T-helper 1 cell treated with Interleukin-12 subunit alpha and Interleukin-12 subunit beta and Interleukin-4 antibody, amounts not matched to agents 30 μg/mL and 1 μg/mL, for 36 hours (primary cell): ENCODE data around the gene CHST12.
"Not testable (repeated sequence)": the region's sequence is repeated elsewhere in the genome, so short reads cannot be mapped to it uniquely, and the experiment has no call there.

Experiments
- H3K27ac Mint-ChIP-seq: one replicate; pipeline ENCODE4 v1.8.0; 2021; ENCODE audit warnings: mild to moderate bottlenecking, mixed read lengths
- H3K27me3 Mint-ChIP-seq: one replicate; pipeline ENCODE4 v1.8.0; 2021; ENCODE audit warnings: low read depth, mixed read lengths
- H3K36me3 Mint-ChIP-seq: one replicate; pipeline ENCODE4 v1.8.0; 2021; ENCODE audit warnings: low read depth, mixed read lengths
- H3K4me1 Mint-ChIP-seq: one replicate; pipeline ENCODE4 v1.8.0; 2021; ENCODE audit warnings: low read depth, mixed read lengths
- H3K4me3 Mint-ChIP-seq: one replicate; pipeline ENCODE4 v1.8.0; 2021; ENCODE audit warnings: mild to moderate bottlenecking, moderate library complexity, mixed read lengths
- H3K9me3 Mint-ChIP-seq: one replicate; pipeline ENCODE4 v1.8.0; 2021; ENCODE audit warnings: mixed read lengths

Gene CHST12

DNA sequence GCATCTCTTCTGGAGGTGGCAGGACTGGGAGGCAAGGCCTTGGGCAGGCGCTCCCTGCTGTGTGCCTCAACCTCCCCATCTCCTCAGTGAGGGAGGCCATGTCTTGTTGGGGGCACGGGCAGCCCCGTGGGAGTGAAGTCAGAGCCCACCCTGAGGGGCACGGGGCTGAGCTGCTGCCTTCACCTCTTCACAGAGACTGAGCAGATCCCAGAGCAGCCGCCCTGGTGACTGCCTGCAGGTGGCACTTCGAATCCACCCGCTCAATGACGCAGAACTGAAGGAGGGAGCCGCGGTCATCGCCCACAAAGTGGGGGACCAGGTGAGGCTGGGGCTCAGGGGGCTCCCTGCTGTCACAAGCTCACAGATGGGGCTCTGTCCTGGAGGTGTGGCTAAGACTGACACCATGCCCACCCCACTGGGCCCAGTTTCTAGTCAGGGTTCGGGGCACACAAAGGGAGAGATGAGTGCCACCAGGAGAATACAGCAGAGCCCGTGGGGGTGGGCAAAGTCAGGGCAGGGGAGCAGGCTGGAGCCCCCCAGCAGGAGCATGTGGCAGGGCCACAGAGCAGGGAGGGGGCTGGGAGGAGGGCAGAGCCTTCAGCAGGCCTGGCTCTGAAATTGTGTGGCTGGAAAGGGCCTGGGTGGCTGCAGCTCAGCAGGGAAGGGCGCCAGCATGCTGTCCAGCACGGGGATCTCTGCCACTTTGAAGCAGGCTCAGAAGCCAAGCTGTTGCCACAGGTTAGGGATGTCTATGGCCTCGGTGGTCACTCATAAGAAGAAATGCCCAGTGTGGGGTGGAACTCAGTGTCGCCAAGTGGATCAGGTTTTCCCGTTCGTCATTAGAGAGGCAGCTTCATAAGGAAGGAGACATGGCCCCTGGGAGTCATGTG is 18.8 kb upstream of the CHST12 start:
- Mint-ChIP-seq H3K4me3 (no peak overlapping the region), H3K27me3 (no peaks in the 10 kb centered on the region), H3K4me1 (no peaks in the 10 kb centered on the region), H3K27ac (no peak overlapping the region), H3K36me3 (peaks cover 18% of the 10 kb centered on the region), H3K9me3 (no peaks in the 10 kb centered on the region)

GRCh38 chr7:2386122-2386521 is 17.3 kb upstream of the CHST12 start:
- H3K36me3 Mint-ChIP-seq, H3K4me3 Mint-ChIP-seq, H3K4me1 Mint-ChIP-seq, H3K27ac Mint-ChIP-seq, H3K9me3 Mint-ChIP-seq, H3K27me3 Mint-ChIP-seq: not testable (repeated sequence)

- no peaks in the 10 kb centered on the region for H3K36me3 Mint-ChIP-seq
- H3K27me3 Mint-ChIP-seq = no peaks in the 10 kb centered on the region
- H3K27ac Mint-ChIP-seq = no peak overlapping the region
- no peaks in the 10 kb centered on the region for H3K9me3 Mint-ChIP-seq
- H3K4me1 Mint-ChIP-seq = no peaks in the 10 kb centered on the region
- no peak overlapping the region for H3K4me3 Mint-ChIP-seq
Observed at GRCh38 chr7:2386964-2387669, 16.3 kb upstream of the CHST12 start.

- H3K27ac Mint-ChIP-seq = no peak overlapping the region
- no peaks in the 10 kb centered on the region for H3K27me3 Mint-ChIP-seq
- peaks cover 2% of the 10 kb centered on the region for H3K4me1 Mint-ChIP-seq
- H3K36me3 Mint-ChIP-seq = no peaks in the 10 kb centered on the region
- H3K9me3 Mint-ChIP-seq = no peaks in the 10 kb centered on the region
- H3K4me3 Mint-ChIP-seq = no peak overlapping the region
Observed at GRCh38 chr7:2387897-2388636, 15.3 kb upstream of the CHST12 start.

DNA sequence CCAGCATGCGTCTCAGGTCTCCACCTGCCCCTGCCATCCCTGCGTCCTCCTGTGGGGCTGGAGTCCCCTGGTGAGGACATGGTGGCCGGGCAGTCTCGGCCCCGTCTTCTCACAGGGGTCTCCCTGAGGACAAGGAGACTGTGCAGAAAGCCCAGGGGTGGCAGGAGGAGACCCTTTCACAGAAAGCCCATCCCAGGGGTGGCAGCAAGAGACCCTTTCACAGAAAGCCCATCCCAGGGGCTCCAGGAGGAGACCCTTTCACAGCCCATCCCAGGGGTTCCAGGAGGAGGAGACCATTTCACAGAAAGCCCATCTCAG is 14.8 kb upstream of the CHST12 start:
- H3K27me3 Mint-ChIP-seq = no peaks in the 10 kb centered on the region
- no peaks in the 10 kb centered on the region for H3K9me3 Mint-ChIP-seq
- no peak overlapping the region for H3K27ac Mint-ChIP-seq
- H3K36me3 Mint-ChIP-seq = no peaks in the 10 kb centered on the region
- H3K4me1 Mint-ChIP-seq = peaks cover 2% of the 10 kb centered on the region
- H3K4me3 Mint-ChIP-seq = no peak overlapping the region

GRCh38 chr7:2390020-2390816 is 13.2 kb upstream of the CHST12 start:
- H3K27ac Mint-ChIP-seq, H3K36me3 Mint-ChIP-seq, H3K4me3 Mint-ChIP-seq: not testable (repeated sequence)

DNA sequence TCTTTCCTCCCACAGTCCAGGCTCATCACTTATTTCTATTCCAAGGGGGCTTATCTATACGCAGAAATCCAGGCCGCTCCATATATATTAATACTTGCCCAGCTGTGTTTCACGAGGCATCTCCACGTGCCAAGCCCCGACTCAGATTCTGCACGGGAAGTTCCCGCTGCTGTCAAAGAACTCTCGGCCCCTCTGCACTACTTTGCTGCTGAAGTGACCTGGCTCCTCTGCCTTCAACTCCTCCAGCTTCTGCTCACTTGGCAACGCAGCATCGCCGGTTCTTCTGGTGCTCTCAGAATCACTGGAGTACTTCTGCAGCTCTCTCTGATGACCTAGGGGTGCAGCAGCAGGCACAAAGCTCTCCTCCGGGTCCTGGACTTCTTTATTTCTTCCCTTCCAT is 9.7 kb upstream of the CHST12 start:
- peaks cover 3% of the 10 kb centered on the region for H3K36me3 Mint-ChIP-seq
- H3K9me3 Mint-ChIP-seq = no peaks in the 10 kb centered on the region
- H3K27ac Mint-ChIP-seq = no peak overlapping the region
- no peaks in the 10 kb centered on the region for H3K27me3 Mint-ChIP-seq
- H3K4me3 Mint-ChIP-seq = no peak overlapping the region
- peaks cover 6% of the 10 kb centered on the region for H3K4me1 Mint-ChIP-seq

More at GRCh38 chr7:2390020-2390816, 13.2 kb upstream of the CHST12 start:
- not testable (repeated sequence) for H3K27me3 Mint-ChIP-seq, H3K9me3 Mint-ChIP-seq, H3K4me1 Mint-ChIP-seq

GRCh38 chr7:2394566-2395082 is 8.8 kb upstream of the CHST12 start:
- Mint-ChIP-seq H3K36me3 (peaks cover 3% of the 10 kb centered on the region), H3K4me3 (no peak overlapping the region), H3K27ac (no peak overlapping the region), H3K4me1 (peaks cover 8% of the 10 kb centered on the region), H3K9me3 (no peaks in the 10 kb centered on the region), H3K27me3 (no peaks in the 10 kb centered on the region)

DNA sequence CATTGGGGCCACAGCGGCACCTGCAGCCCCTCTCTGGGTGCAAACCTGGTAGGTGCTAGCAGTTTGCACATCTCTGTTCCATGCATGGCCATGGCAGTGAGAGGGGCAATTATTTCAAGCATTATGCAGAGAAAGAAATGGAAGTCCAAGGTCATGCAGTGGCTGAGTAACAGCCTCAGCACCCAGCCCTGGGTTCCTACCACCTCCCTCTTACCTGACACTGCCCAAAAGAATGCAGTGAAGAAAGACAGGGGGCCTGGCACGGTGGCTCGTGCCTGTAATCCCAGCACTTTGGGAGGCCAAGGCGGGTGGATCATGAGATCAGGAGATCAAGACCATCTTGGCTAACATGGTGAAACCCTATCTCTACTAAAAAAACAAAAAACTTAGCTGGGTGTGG is 4.9 kb upstream of the CHST12 start:
- H3K27me3 Mint-ChIP-seq = no peaks in the 10 kb centered on the region
- H3K9me3 Mint-ChIP-seq = no peaks in the 10 kb centered on the region
- H3K4me3 Mint-ChIP-seq = no peak overlapping the region
- peaks cover 18% of the 10 kb centered on the region for H3K4me1 Mint-ChIP-seq
- H3K36me3 Mint-ChIP-seq = peaks cover 3% of the 10 kb centered on the region
- peak overlapping the region; percentile 31 for H3K27ac Mint-ChIP-seq

DNA sequence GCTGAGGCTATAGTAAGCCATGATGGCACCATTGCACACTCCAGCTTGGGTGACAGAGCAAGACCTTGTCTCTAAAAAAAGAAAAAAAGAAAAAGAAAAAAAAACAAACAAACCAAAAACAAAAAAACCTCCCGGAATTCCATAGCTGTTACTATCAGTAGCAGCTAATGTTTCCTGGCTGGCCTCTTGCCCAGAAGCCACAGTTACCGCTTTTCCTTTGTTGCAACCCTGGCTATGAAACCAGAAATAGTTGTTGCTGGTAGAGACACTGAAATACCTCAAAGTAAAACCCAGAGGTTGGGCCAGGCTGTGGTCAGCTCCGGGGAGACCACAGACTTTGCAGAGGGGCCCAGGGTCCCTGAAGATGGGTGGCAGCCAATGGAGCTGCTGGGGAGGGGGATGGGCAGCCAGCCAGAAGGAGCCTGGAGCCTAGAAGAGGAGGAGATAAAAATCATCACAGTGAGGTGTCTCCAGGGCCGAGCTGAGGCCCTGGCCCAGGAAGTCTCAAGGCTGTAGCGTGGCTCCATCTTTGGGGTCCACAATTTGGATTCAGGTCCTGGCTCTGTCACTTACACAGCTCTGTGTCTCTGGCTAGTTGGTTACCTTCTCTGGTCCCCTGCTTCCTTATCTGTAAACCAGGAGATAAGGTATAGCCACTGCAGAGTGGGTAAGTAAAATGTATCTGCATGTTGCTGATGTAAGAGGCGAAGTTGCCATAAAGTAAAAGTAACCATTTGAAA is 3.4 kb upstream of the CHST12 start:
- Mint-ChIP-seq H3K36me3 (peaks cover 8% of the 10 kb centered on the region), H3K27me3 (no peaks in the 10 kb centered on the region), H3K9me3 (no peaks in the 10 kb centered on the region), H3K4me3 (peak overlapping the region; percentile 2), H3K27ac (peak overlapping the region; percentile 78), H3K4me1 (peaks cover 26% of the 10 kb centered on the region)

DNA sequence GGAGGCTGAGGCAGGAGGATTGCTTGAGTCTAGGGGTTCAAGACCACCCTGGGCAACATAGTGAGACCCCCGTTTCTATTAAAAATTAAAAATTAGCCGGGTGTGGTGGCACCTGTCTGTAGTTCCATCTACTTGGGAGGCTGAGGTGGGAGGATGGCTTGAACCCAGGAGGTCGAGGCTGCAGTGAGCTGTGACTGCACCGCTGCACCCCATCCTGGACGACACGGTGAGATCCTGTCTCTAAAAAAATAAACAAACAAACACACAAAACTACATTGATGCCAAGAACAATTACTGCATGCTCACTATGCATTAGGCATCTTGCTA is 761 bp upstream of the CHST12 start:
- Mint-ChIP-seq H3K9me3 (no peaks in the 10 kb centered on the region), H3K4me1 (peaks cover 43% of the 10 kb centered on the region)

GRCh38 chr7:2403718-2404648 is 572 bp downstream of the CHST12 start:
- Mint-ChIP-seq H3K36me3 (peaks cover 14% of the 10 kb centered on the region), H3K27me3 (no peaks in the 10 kb centered on the region), H3K27ac (peak overlapping the region; percentile 95), H3K9me3 (no peaks in the 10 kb centered on the region), H3K4me3 (peak overlapping the region; percentile 89), H3K4me1 (peaks cover 48% of the 10 kb centered on the region)

More for the DNA sequence above, 761 bp upstream of the CHST12 start:
- Mint-ChIP-seq H3K4me3 (peak overlapping the region; percentile 87), H3K36me3 (peaks cover 14% of the 10 kb centered on the region), H3K27ac (peak overlapping the region; percentile 55), H3K27me3 (no peaks in the 10 kb centered on the region)

- Mint-ChIP-seq H3K36me3 (peaks cover 16% of the 10 kb centered on the region), H3K9me3 (no peaks in the 10 kb centered on the region), H3K4me3 (peak overlapping the region; percentile 89), H3K27me3 (no peaks in the 10 kb centered on the region), H3K27ac (peak overlapping the region; percentile 95), H3K4me1 (peaks cover 51% of the 10 kb centered on the region)
Observed at GRCh38 chr7:2404714-2405119, 1.3 kb downstream of the CHST12 start.
